C4-2B (cell line): ENCODE results near the gene COX7A1.

ENCODE experiments used
- CTCF ChIP-seq: fragments of 450-650 bp; conservative IDR thresholded peaks from 2 replicates; pipeline ENCODE4 v1.5.1; 2017; ENCODE audit warnings: mild to moderate bottlenecking
- ZFX ChIP-seq: fragments of 450-650 bp; IDR thresholded peaks from 2 replicates; pipeline ENCODE4 v1.6.1; 2017

GRCh38 chr19:36196249-36196648 lies 44.0 kb upstream of the COX7A1 start:
- TF ChIP-seq CTCF (no peak), ZFX (no peak)
